Measurements from ENCODE around the gene PPP2R5B.
"Not testable (repeated sequence)": the region's sequence is repeated elsewhere in the genome, so short reads cannot be mapped to it uniquely, and the experiment has no call there.

The PPP2R5B gene

DNA sequence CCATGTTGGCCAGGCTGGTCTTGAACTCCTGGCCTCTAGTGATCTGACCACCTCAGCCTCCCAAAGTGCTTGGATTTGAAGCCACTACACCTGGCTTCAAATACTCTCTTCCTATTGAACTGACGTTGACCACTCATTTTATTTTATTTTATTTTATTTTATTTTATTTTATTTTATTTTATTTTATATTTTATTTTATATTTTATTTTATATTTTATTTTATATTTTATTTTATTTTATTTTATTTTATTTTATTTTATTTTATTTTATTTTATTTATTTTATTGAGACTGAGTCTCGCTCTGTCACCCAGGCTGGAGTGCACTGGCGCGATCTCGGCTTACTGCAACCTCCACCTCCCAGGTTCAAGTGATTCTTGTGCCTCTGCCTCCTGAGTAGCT is 58.9 kb downstream of the PPP2R5B start:
- DNase-seq (ENCODE audit: low spot score), result not testable (repeated sequence)

Measured in pons (tissue), 1 donor.